HL-60 (cell line): ENCODE results near the gene NGLY1.

Experiments
- DNase-seq, 2 experiments: peaks; one replicate each; pipeline ENCODE4 v3.0.0-alpha.2; 2010 to 2020; ENCODE audit warnings: low read depth in 1 of 2, low spot score in 1 of 2
- H3K27ac ChIP-seq: fragments of 250-450 bp; sonication (Bioruptor Pico); replicated peaks from 2 replicates; pipeline ENCODE4 v1.5.1; 2020; ENCODE audit warnings: mild to moderate bottlenecking, moderate library complexity
- H3K27me3 ChIP-seq: fragments of 250-450 bp; sonication (Bioruptor Pico); 2 replicates; pipeline ENCODE4 v1.5.1; 2021; ENCODE audit warnings: mild to moderate bottlenecking, moderate library complexity; ENCODE audit not compliant: insufficient read depth, poor library complexity, severe bottlenecking
- H3K4me3 ChIP-seq: replicated peaks from 2 replicates; pipeline ENCODE4 v1.5.1; 2011; ENCODE audit warnings: mild to moderate bottlenecking, control low read depth, low read length; ENCODE audit not compliant: insufficient read depth
- CTCF ChIP-seq: IDR thresholded peaks from one replicate; pipeline ENCODE4 v1.5.1; 2011; ENCODE audit warnings: low read length, control low read depth, inconsistent platforms; ENCODE audit not compliant: insufficient read depth
- GABPA ChIP-seq: IDR thresholded peaks from 2 replicates; pipeline ENCODE4 v1.6.1; 2012; ENCODE audit warnings: low read depth
- POLR2AphosphoS5 ChIP-seq: IDR thresholded peaks from 2 replicates; pipeline ENCODE4 v1.6.1; 2012; ENCODE audit warnings: low read depth
- SPI1 ChIP-seq: IDR thresholded peaks from 2 replicates; pipeline ENCODE4 v1.6.1; 2012; ENCODE audit warnings: low read depth, mild to moderate bottlenecking, borderline replicate concordance
- TF ChIP-seq, protein P1 (sequence below): IDR thresholded peaks from 2 replicates; pipeline ENCODE4 v1.6.1; 2012; ENCODE audit warnings: low read depth; ENCODE audit not compliant: insufficient replicate concordance

The NGLY1 gene

GRCh38 chr3:25683882-25684281 is 99.4 kb downstream of the NGLY1 start:
- no peak for DNase-seq

DNA sequence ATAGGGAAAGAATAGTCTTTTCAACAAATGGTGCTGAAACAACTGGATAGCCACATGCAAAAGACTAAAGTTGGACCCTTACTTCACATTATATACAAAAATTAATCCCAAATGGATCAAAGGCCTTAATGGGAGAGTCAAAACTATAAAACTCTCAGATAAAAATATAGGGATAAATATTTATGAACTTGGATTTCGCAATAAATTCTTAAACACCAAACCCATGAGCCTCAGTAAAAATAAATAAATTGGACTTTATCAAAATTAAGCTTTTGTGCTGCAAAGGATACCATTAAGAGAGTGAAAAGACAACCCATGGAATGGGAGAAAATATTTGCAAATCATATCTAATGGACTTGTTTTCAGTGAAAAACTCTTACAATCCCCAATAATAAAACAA is 99.8 kb downstream of the NGLY1 start:
- TF ChIP-seq CTCF: no peak
- TF ChIP-seq GABPA: no peak
- TF ChIP-seq, protein P1, sequence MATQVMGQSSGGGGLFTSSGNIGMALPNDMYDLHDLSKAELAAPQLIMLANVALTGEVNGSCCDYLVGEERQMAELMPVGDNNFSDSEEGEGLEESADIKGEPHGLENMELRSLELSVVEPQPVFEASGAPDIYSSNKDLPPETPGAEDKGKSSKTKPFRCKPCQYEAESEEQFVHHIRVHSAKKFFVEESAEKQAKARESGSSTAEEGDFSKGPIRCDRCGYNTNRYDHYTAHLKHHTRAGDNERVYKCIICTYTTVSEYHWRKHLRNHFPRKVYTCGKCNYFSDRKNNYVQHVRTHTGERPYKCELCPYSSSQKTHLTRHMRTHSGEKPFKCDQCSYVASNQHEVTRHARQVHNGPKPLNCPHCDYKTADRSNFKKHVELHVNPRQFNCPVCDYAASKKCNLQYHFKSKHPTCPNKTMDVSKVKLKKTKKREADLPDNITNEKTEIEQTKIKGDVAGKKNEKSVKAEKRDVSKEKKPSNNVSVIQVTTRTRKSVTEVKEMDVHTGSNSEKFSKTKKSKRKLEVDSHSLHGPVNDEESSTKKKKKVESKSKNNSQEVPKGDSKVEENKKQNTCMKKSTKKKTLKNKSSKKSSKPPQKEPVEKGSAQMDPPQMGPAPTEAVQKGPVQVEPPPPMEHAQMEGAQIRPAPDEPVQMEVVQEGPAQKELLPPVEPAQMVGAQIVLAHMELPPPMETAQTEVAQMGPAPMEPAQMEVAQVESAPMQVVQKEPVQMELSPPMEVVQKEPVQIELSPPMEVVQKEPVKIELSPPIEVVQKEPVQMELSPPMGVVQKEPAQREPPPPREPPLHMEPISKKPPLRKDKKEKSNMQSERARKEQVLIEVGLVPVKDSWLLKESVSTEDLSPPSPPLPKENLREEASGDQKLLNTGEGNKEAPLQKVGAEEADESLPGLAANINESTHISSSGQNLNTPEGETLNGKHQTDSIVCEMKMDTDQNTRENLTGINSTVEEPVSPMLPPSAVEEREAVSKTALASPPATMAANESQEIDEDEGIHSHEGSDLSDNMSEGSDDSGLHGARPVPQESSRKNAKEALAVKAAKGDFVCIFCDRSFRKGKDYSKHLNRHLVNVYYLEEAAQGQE: no peak
- TF ChIP-seq POLR2AphosphoS5: no peak
- no peak for TF ChIP-seq SPI1
- Histone ChIP-seq H3K4me3 (no peak overlapping the region), H3K27ac (no peak overlapping the region), H3K27me3 (no peaks in the 10 kb centered on the region)
- no peak for DNase-seq

More at GRCh38 chr3:25683882-25684281, 99.4 kb downstream of the NGLY1 start:
- TF ChIP-seq POLR2AphosphoS5 (no peak), SPI1 (no peak), GABPA (no peak), CTCF (no peak)
- TF ChIP-seq, protein P1: no peak
- Histone ChIP-seq H3K4me3 (no peak overlapping the region), H3K27ac (no peak overlapping the region), H3K27me3 (no peaks in the 10 kb centered on the region)

DNA sequence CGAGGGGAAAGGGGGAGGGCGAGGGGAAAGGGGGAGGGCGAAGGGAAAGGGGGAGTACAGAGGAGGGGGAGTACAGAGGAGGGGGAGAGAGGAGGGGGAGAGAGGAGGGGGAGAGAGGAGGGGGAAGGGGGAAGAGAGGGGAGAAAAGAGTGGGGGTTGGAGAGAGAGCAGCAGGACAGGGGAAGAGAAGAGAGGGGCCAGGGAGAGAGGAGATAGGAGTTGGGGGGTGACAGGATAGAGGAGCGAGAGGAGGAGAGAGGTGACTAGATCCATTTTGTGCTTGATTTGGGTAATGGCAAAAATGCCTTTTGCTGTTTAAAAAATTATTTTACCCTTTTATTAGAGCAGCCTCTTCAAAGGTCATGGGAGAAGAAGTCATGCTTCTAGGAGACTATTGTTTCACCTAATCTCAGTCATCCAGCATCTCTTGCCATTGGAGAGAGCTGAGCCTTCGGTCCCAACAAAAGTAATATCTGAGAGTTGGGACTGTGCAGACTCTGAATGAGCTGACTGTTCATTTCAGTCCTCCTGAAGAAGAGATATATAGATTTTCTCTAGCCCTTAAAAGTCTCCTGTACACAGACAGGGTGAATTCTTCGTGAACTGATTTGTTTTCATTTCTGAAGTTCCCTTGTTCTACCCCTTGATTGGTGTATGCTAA is 103.5 kb downstream of the NGLY1 start:
- H3K4me3 ChIP-seq: no peak overlapping the region
- no peak for TF ChIP-seq CTCF
- TF ChIP-seq SPI1: no peak
- TF ChIP-seq, protein P1: no peak
- no peak for TF ChIP-seq POLR2AphosphoS5
- no peak for DNase-seq
- H3K27me3 ChIP-seq: no peaks in the 10 kb centered on the region
- H3K27ac ChIP-seq: no peak overlapping the region
